LHCN-M2 (cell line): ENCODE measurements around the gene CXCR2. TPM values are rescaled to one million over a fixed set of nuclear protein-coding genes. Genes with fewer than 3 reads are reported as not detected.
"Not testable (repeated sequence)": the region's sequence is repeated elsewhere in the genome, so short reads cannot be mapped to it uniquely, and the experiment has no call there.

Experiments used
- DNase-seq: peaks from one replicate; pipeline ENCODE4 v3.0.0-alpha.2; 2012; ENCODE audit warnings: low read depth
- polyA plus RNA-seq: library from polyadenylated mRNA; unstranded; fragments of >200 nt; gene quantifications from one replicate; pipeline ENCODE4 v1.2.1, GENCODE V29; 2012; ENCODE audit warnings: missing spikeins
- total RNA-seq: library from RNA; depleted of rRNA; stranded (reverse); fragments of >200 nt; gene quantifications from 2 replicates; pipeline ENCODE4 v1.2.3, GENCODE V29; 2014; rRNA removed

CXCR2 gene
- total RNA-seq = not detected in 2 replicates
- polyA plus RNA-seq = not detected

DNA sequence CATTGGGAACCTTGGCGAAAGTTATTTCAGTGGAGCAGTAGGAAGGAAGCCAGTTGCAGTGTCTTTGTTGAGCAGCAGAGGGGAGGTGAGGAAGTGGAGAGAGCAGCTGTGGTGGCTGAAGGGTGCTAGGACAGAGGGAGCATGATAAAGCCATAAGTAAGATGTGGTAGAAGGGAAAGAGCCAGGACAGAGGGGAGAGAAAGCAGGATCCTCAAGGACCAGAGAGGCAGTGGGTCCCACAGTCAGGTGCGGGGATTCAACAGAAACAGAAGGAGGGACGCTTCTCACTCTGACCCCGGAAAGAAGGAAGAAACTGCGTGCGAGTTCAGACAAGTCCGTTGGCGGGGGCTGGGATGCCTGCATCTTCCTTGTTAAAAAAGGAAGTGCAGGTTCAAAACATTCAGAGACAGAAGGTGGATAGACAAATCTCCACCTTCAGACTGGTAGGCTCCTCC, at the start of gene CXCR2:
TSS of gene CXCR2 (plus strand) at position 403 of the 455 bp plus-strand sequence. CDS start 8,774 bp downstream, outside the sequence.
- DNase-seq = no peak

DNA sequence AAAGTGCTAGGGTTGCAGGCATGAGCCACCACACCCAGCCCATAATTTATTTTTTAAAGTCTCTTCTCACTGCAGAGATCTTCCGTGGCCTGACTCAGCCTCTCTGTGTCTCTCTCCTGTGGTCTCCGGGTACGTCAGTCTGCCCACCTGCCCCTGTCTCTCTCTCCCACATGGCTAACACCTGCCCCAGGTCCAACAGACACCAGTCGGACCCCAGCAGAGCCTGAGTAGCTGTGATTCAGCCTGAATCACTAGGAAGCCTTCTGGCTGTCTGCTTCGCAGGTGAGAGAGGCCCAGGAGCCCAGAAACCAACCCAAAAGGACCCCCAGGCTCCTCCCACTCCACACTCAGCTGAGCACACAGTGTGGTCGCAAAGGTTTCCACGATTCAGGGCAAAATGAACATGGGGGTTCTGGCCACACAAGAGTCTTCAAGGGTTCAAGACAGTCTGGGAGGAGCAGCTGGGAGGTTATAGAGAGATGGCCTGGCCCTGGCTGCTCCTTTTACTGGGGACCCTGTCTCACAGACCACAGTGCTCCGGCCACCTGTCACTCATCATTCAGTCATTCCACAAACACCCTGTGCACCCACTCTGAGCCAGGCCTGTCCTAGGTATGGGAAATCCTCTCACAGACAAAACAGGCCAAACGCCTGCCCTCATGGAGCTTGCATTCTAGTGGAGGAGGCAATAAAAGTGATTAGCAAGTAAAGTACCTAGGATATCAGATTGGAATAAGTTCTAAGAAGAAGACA, 48.2 kb upstream of the CXCR2 start:
- no peak for DNase-seq

DNA sequence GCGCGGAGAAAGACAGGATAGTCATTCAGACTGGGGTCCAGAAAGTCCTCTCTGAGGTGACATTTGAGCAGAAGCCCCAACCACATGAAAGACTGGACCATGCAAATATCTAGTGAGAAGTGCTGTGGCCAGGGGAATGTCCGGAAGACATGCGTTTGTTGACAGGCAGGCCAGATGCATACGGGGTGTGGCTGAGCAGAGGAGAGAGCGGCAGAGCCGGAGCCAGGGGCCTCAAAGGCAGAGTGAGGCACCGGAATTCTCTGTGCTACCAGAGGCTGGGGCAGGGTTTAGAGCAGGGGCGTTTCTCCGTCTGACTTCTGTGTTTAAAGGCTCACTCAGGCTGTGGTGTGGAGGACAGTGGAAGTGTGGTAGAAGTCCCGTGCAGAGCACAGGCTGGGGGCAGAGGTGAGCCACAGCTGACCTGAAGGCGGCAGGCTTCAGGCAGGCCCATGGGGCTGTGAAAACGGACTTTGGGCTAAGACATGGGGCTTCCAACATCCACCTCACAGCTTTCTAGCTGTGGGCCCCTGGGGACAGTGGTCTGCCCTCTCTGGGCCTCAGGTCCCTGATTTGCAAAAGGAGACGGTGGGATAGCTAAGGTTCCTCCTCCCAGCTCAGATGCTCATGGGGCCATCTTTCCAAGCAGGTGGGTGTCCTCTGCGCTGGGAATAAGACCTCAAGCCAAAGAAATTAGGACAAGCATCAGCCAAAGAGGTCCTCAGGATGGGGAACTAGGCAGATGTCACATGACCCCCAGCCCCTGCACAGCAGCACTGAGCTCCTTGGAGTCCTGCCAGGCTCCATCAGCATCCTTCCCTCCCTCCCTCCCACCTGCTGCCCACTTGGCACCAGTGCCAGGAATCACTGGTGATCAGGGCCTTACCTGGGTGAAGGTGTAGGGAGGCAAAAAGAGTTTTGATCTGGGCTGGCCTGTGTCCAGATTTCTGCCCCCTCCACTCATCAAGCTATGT, 45.6 kb upstream of the CXCR2 start:
- DNase-seq = no peak

- DNase-seq = no peak
Observed at GRCh38 chr2:218081063-218081462, 44.8 kb upstream of the CXCR2 start.

DNA sequence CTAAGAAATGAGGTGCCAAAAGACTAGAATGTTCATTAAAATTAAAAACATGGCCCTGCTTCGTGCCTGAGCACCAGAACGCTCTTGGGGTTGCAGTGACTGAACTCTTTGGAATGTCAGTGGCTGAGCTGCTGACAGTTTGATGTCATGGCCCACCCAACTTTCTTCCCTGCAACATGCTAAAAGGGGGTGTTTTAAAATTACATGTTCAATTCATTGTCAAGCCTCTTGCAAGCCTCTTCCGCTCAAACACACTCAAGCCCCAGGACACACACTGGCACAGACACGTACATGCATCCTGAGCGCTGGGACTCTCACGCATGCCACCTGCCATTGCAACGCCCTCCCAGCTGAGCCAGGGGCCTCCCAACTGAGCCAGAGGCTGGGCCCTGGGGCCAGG, 44.1 kb upstream of the CXCR2 start:
- DNase-seq = no peak

DNA sequence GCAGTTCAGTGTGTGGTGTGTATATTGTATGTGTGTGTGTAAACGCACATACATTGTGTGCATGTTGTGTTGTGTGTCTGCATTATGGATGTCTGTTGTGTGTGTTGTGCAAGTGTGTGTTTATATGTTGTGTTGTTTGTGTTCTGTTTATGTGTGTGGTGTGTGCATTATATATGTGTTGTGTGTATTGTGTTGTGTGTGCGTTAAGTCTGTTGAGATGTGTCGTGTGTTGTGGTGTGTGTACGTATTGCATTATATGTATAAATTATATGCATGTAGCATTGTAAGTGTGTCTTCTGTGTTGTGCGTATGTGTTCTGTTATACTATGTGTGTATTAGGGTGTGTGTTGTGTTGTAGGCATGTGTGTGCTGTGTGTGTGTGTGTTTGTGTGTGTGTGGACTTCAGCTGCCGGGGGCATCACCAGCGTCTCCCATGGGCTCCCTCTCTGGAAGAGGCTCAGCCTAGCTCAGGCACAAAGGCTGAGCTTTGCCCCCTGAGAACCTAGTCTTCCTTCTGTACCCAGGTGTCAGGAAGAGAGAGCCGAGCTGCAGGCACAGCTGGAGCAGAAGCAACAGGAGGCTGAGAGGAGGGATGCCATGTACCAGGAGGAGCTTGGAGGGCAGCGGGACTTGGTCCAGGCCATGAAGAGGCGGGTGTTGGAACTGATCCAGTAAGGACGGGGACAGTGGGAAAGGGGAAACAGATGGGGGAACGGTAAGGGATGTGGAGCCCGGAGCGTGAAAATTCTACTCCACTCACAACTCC, 43.1 kb upstream of the CXCR2 start:
- DNase-seq = no peak

DNA sequence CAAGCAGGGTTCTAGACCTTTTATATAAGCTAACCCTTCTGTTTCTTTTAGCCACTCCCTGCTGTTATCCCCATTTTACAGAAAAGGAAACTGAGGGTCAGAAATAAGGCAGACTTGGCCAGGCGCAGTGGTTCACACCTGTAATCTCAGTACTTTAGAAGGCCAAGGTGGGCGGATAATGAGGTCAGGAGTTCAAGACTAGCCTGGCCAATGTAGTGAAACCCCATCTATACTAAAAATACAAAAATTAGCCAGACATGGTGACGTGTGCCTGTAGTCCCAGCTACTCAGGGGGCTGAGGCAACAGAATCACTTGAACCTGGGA, 42.5 kb upstream of the CXCR2 start:
- DNase-seq = no peak

DNA sequence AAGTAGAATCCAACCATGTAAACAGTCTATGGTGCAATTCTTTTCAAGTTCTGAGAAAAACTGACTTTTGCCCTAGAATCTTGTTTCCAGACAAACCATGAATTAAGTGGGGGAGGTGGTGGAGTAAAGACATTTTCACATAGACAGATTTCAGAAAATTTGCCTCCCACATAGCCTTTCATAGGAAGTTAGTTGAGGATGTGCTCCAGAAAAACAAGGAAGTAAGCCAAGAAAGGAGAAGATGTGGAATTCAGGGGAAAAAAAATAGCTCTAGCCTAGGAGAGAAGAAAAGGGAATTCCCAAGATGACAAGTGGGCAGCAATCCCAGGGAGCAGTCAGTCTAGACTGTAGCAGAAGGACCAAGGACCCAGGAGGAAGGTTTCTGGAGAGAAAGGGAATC, 39.4 kb upstream of the CXCR2 start:
- no peak for DNase-seq

- no peak for DNase-seq
Observed at GRCh38 chr2:218089259-218089658, 36.6 kb upstream of the CXCR2 start.

- no peak for DNase-seq
Observed at GRCh38 chr2:218091746-218092145, 34.1 kb upstream of the CXCR2 start.

- no peak for DNase-seq
Observed at GRCh38 chr2:218093879-218094278, 31.9 kb upstream of the CXCR2 start.

- no peak for DNase-seq
Observed at GRCh38 chr2:218095853-218096252, 30.0 kb upstream of the CXCR2 start.

- DNase-seq = no peak
Observed at GRCh38 chr2:218097975-218098374, 27.9 kb upstream of the CXCR2 start.

GRCh38 chr2:218108834-218109233, 17.0 kb upstream of the CXCR2 start:
- not testable (repeated sequence) for DNase-seq

- not testable (repeated sequence) for DNase-seq
Observed at GRCh38 chr2:218121789-218122188, 4.0 kb upstream of the CXCR2 start.

GRCh38 chr2:218122286-218122685, 3.5 kb upstream of the CXCR2 start:
- not testable (repeated sequence) for DNase-seq

DNA sequence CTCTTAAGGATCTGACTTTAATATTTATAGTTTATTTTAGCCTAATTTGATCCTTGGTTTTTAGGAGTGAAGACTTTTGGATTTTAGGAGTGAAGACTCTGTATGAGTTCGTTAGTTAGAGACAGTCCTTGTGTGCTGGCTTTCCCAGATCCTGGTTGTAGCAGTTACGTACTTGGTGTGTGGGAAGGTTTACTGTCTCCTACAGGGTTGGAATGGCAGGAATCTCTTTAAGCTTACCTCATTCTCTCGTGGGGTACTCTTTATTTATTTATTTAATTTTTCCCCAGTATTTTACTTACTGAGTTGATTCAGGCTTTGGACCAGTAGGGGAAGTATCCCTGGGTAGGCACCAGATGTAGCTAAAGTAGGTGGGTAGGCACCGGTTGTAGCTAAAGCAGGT, 1.8 kb upstream of the CXCR2 start:
- no peak for DNase-seq

- no peak for DNase-seq
Observed at GRCh38 chr2:218125095-218125494, 733 bp upstream of the CXCR2 start.

- no peak for DNase-seq
Observed at GRCh38 chr2:218127929-218128455, 2.2 kb downstream of the CXCR2 start.

DNA sequence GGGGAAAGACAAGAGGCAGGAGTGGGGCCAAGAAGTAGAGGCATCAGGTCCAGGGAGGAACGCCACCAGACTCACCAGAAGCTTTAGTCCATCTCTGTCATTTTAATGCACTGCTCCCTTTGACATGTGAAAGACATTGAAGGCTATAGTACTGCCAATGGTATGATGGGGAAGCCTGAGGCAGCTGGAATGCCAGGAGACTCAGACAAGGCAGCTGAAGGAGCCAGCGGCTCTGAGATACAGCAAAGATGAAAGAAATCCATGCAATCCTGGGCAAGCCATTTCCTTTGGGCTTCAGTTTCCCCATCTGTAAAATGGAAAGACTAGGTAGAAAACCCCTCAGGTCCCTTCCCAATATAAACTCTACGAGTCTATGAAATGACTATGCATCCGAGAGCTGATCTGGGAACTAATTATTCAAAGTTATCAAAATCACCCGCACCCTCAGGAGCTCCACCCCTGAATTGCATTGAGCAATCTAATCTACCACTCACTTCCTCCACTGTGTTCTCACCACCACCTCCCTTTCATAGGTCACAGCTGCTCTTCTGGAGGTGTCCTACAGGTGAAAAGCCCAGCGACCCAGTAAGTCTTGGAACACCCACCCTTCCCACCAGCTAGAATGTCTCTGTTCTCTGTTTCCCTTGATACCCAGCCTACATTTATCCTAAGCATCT, 3.1 kb downstream of the CXCR2 start:
- no peak for DNase-seq
